Measurements from ENCODE around the gene HCAR2. TPM values are rescaled to one million over a fixed set of nuclear protein-coding genes. Genes with fewer than 3 reads are reported as not detected.

HCAR2 gene
- total RNA-seq, 4 donors from 2014 or later = not detected

GRCh38 chr12:122730215-122731014 is 27.3 kb upstream of the HCAR2 start, which contains the start of gene HCAR1:
TSS of gene HCAR1 (minus strand) at chr12:122730844. CDS start at chr12:122730339, 505 bp downstream.
- TF ChIP-seq, protein P1, sequence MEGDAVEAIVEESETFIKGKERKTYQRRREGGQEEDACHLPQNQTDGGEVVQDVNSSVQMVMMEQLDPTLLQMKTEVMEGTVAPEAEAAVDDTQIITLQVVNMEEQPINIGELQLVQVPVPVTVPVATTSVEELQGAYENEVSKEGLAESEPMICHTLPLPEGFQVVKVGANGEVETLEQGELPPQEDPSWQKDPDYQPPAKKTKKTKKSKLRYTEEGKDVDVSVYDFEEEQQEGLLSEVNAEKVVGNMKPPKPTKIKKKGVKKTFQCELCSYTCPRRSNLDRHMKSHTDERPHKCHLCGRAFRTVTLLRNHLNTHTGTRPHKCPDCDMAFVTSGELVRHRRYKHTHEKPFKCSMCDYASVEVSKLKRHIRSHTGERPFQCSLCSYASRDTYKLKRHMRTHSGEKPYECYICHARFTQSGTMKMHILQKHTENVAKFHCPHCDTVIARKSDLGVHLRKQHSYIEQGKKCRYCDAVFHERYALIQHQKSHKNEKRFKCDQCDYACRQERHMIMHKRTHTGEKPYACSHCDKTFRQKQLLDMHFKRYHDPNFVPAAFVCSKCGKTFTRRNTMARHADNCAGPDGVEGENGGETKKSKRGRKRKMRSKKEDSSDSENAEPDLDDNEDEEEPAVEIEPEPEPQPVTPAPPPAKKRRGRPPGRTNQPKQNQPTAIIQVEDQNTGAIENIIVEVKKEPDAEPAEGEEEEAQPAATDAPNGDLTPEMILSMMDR (IDR thresholded peaks at IDR 0.05) = no peak
- TF ChIP-seq POLR2A (IDR thresholded peaks at IDR 0.05) = no peak
- Histone ChIP-seq H3K9me3 (no peaks in the 10 kb centered on the region), H3K4me3 (peak within 1 kb of the TSS; percentile 27 to 36), H3K27ac (peak within 1 kb of the TSS in 1 of 2 donors; percentile 38), H3K36me3 (no peaks in the 10 kb centered on the region), H3K4me1 (no peaks in the 10 kb centered on the region), H3K27me3 (no peaks in the 10 kb centered on the region)
- intact Hi-C loops (cut with DNase I; ENCODE audit: low total_unique reads) = no loop called here
- peak in 1 of 2 donors; percentile 28 for DNase-seq

- DNase-seq = no peak
- no peaks in the 10 kb centered on the region for H3K36me3 ChIP-seq
- no peaks in the 10 kb centered on the region for H3K27me3 ChIP-seq
- intact Hi-C loops (cut with DNase I; ENCODE audit: low total_unique reads) = no loop called here
- TF ChIP-seq, protein P1 (IDR thresholded peaks at IDR 0.05) = no peak
- no peak for TF ChIP-seq POLR2A (IDR thresholded peaks at IDR 0.05)
- no peaks in the 10 kb centered on the region for H3K4me1 ChIP-seq
- no peaks in the 10 kb centered on the region for H3K9me3 ChIP-seq
- no peak overlapping the region for H3K4me3 ChIP-seq
- H3K27ac ChIP-seq = no peak overlapping the region
Measured at GRCh38 chr12:122729583-122730214, 26.5 kb upstream of the HCAR2 start.

GRCh38 chr12:122726080-122726558 is 23.0 kb upstream of the HCAR2 start:
- no peaks in the 10 kb centered on the region for H3K27me3 ChIP-seq
- H3K4me3 ChIP-seq = no peak overlapping the region
- H3K27ac ChIP-seq = no peak overlapping the region
- H3K9me3 ChIP-seq = no peaks in the 10 kb centered on the region
- H3K36me3 ChIP-seq = no peaks in the 10 kb centered on the region
- TF ChIP-seq POLR2A (IDR thresholded peaks at IDR 0.05) = no peak
- TF ChIP-seq, protein P1 (IDR thresholded peaks at IDR 0.05) = no peak
- intact Hi-C loops (cut with DNase I; ENCODE audit: low total_unique reads) = no loop called here
- no peaks in the 10 kb centered on the region for H3K4me1 ChIP-seq
- DNase-seq = no peak

GRCh38 chr12:122725452-122726079 is 22.4 kb upstream of the HCAR2 start:
- intact Hi-C loops (cut with DNase I; ENCODE audit: low total_unique reads) = no loop called here

More at GRCh38 chr12:122725452-122726079, 22.4 kb upstream of the HCAR2 start:
- Histone ChIP-seq H3K27ac (no peak overlapping the region), H3K9me3 (no peaks in the 10 kb centered on the region), H3K27me3 (no peaks in the 10 kb centered on the region), H3K36me3 (no peaks in the 10 kb centered on the region), H3K4me3 (no peak overlapping the region), H3K4me1 (no peaks in the 10 kb centered on the region)
- DNase-seq = no peak
- TF ChIP-seq, protein P1 (IDR thresholded peaks at IDR 0.05) = no peak
- TF ChIP-seq POLR2A (IDR thresholded peaks at IDR 0.05) = no peak

Data from uterus (tissue), 4 donors.